ENCODE data around the gene ISCA1. TPM values are rescaled to one million over a fixed set of nuclear protein-coding genes. Genes with fewer than 3 reads are reported as not detected.
A peak's percentile ranks its signal among the peaks of the same experiment; 100 is the strongest.

The ISCA1 gene
- total RNA-seq, 1 donor from 2014 or later = 24.1 TPM

DNA sequence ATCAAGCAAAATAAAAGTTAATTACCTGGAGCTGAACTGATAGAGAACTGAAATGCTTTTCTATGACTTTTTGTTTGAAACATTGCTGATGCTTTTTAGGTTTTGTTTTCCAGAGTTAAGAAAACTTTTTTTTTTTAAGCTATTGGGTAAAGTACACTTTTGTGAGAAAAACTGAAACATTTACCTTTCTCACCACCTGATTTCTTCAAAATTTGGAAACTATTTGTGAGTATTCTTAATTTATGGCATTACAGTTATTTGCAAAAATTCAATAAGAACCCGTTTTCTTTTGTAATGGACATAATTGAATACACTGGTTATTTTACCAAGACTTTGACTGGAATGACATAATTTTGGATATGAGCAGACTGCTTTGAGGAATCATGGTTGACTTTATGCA, 29.5 kb downstream of the ISCA1 start:
- H3K27ac Mint-ChIP-seq (ENCODE audit: unreplicated experiment) = no peak overlapping the region
- TF ChIP-seq, protein P1, sequence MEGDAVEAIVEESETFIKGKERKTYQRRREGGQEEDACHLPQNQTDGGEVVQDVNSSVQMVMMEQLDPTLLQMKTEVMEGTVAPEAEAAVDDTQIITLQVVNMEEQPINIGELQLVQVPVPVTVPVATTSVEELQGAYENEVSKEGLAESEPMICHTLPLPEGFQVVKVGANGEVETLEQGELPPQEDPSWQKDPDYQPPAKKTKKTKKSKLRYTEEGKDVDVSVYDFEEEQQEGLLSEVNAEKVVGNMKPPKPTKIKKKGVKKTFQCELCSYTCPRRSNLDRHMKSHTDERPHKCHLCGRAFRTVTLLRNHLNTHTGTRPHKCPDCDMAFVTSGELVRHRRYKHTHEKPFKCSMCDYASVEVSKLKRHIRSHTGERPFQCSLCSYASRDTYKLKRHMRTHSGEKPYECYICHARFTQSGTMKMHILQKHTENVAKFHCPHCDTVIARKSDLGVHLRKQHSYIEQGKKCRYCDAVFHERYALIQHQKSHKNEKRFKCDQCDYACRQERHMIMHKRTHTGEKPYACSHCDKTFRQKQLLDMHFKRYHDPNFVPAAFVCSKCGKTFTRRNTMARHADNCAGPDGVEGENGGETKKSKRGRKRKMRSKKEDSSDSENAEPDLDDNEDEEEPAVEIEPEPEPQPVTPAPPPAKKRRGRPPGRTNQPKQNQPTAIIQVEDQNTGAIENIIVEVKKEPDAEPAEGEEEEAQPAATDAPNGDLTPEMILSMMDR (IDR thresholded peaks at IDR 0.05) = no peak
- peaks cover 3% of the 10 kb centered on the region for H3K4me1 Mint-ChIP-seq (ENCODE audit: low read depth)
- H3K9me3 Mint-ChIP-seq (ENCODE audit: low read depth) = peaks cover 3% of the 10 kb centered on the region
- no peaks in the 10 kb centered on the region for H3K27me3 Mint-ChIP-seq (ENCODE audit: low read depth)
- H3K36me3 Mint-ChIP-seq (ENCODE audit: low read depth) = no peaks in the 10 kb centered on the region
- no peak for DNase-seq (ENCODE audit: low spot score)
- H3K4me3 Mint-ChIP-seq (ENCODE audit: unreplicated experiment) = no peak overlapping the region

DNA sequence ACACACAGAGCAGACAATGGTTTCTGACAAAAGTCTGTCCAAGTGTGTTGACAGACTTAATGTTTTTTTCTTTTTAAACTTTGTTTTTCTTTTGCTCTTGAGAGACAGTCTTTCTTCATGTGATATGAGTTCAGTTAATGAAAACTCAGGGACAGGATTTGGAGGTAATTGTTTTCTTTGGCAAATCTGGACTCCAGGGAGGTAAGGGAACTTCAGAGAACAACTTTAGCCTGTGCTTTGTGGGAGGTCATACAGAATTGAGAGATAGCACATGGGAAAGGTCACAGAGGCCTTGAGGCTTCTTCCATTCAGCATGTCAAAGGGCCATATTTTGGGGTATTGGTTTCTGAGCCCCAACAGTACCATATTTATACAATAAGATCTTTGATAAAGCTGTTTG, 32.2 kb downstream of the ISCA1 start:
- no peak for DNase-seq (ENCODE audit: low spot score)
- Mint-ChIP-seq H3K27me3 (ENCODE audit: low read depth) (no peaks in the 10 kb centered on the region), H3K4me3 (ENCODE audit: unreplicated experiment) (no peak overlapping the region), H3K36me3 (ENCODE audit: low read depth) (no peaks in the 10 kb centered on the region), H3K4me1 (ENCODE audit: low read depth) (peaks cover 17% of the 10 kb centered on the region), H3K9me3 (ENCODE audit: low read depth) (peaks cover 3% of the 10 kb centered on the region), H3K27ac (ENCODE audit: unreplicated experiment) (no peak overlapping the region)
- TF ChIP-seq, protein P1 (IDR thresholded peaks at IDR 0.05) = no peak

DNA sequence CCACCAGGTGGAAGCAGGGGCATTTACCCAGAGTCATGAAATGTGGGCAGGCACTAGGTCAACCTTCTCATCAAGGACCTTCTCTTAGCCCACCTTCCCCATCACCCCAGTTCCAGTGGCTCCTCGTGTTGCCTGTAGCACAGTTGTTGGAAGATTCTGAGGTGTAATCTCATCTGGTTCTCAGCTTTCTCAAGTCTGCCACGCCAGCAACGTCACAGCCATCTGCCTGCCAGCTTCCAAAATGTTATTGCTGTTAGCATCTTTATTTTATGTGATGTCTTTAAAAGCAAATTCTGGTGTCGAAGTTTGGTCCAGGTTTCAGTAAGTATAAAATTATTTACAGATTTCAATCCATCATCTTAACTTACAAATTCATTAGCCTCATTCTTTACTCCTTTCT, 33.6 kb downstream of the ISCA1 start:
- Mint-ChIP-seq H3K36me3 (ENCODE audit: low read depth) (no peaks in the 10 kb centered on the region), H3K27me3 (ENCODE audit: low read depth) (no peaks in the 10 kb centered on the region), H3K4me1 (ENCODE audit: low read depth) (peaks cover 17% of the 10 kb centered on the region), H3K27ac (ENCODE audit: unreplicated experiment) (no peak overlapping the region), H3K4me3 (ENCODE audit: unreplicated experiment) (no peak overlapping the region), H3K9me3 (ENCODE audit: low read depth) (peaks cover 3% of the 10 kb centered on the region)
- DNase-seq (ENCODE audit: low spot score) = no peak
- TF ChIP-seq, protein P1 (IDR thresholded peaks at IDR 0.05) = no peak

DNA sequence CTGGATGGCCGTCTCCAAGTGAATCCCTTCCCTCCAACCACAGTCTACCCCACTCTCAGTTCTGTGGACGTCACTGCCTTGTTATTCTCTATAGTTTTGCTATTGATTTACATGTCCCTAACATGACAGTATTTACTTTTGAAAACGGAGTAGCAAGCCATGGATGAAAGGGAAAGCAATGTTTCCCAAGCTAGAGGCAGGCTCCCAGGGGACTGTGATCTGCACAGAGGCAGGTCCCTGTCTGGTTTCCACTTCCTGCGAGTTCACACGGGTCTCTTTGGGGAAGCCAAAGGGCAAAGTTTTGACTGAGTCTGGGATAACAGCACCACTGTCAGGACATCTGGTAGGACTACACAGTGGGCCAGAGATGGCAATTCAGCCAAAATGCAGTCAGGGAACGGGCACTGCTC, 35.6 kb downstream of the ISCA1 start:
- H3K4me3 Mint-ChIP-seq (ENCODE audit: unreplicated experiment) = no peak overlapping the region
- no peaks in the 10 kb centered on the region for H3K27me3 Mint-ChIP-seq (ENCODE audit: low read depth)
- DNase-seq (ENCODE audit: low spot score) = no peak
- no peaks in the 10 kb centered on the region for H3K36me3 Mint-ChIP-seq (ENCODE audit: low read depth)
- TF ChIP-seq, protein P1 (IDR thresholded peaks at IDR 0.05) = peak; percentile 49
- H3K4me1 Mint-ChIP-seq (ENCODE audit: low read depth) = peaks cover 22% of the 10 kb centered on the region
- no peak overlapping the region for H3K27ac Mint-ChIP-seq (ENCODE audit: unreplicated experiment)
- no peaks in the 10 kb centered on the region for H3K9me3 Mint-ChIP-seq (ENCODE audit: low read depth)

DNA sequence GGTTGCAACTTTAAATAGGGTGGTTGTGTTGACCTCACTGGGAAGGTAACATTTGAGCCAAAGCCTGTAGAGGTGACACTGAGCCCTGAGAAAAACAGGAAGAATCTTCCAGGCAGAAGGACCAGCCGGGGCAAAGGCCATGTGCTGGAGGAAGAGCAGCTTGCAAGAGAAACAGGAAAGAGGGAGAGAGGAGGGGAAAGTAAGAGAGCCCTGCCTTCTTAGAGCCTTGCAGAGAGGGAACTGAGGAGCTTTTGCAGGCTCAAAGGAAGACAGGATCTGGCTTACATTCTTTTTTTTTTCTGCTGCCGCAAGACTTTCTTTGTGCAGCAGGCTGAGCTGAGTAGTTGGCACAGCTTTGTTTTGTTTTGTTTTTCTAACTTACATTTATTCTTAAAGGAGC, 40.3 kb downstream of the ISCA1 start:
- Mint-ChIP-seq H3K9me3 (ENCODE audit: low read depth) (no peaks in the 10 kb centered on the region), H3K27ac (ENCODE audit: unreplicated experiment) (no peak overlapping the region), H3K4me3 (ENCODE audit: unreplicated experiment) (no peak overlapping the region), H3K27me3 (ENCODE audit: low read depth) (no peaks in the 10 kb centered on the region), H3K36me3 (ENCODE audit: low read depth) (no peaks in the 10 kb centered on the region), H3K4me1 (ENCODE audit: low read depth) (peaks cover 12% of the 10 kb centered on the region)
- DNase-seq (ENCODE audit: low spot score) = no peak
- TF ChIP-seq, protein P1 (IDR thresholded peaks at IDR 0.05) = no peak
